Stimulated activated CD4-positive, alpha-beta T cell treated with anti-CD3 and anti-CD28 coated beads, Interleukin-2, amount 100 ng/mL, for 24 hours (primary cell): ENCODE results near the gene AGTPBP1.
"Not testable (repeated sequence)": the region's sequence is repeated elsewhere in the genome, so short reads cannot be mapped to it uniquely, and the experiment has no call there.

Experiments used
- DNase-seq, 2 donors: peaks; one replicate each; pipeline ENCODE4 v3.0.0-alpha.2; 2020

Gene AGTPBP1

GRCh38 chr9:85741875-85742596 lies at the start of gene AGTPBP1:
TSS of gene AGTPBP1 (minus strand) at chr9:85741954. CDS start at chr9:85712533, 29,421 bp downstream.
- peak; percentile 98 to 99 for DNase-seq

- DNase-seq, result not testable (repeated sequence)
These were observed 44.4 kb upstream of the AGTPBP1 start for GRCh38 chr9:85786116-85786515.

- not testable (repeated sequence) for DNase-seq
These were observed 32.1 kb upstream of the AGTPBP1 start for GRCh38 chr9:85773844-85774243.

GRCh38 chr9:85761802-85762201 lies 20.0 kb upstream of the AGTPBP1 start:
- DNase-seq, result not testable (repeated sequence)

- not testable (repeated sequence) for DNase-seq
These were observed 16.0 kb upstream of the AGTPBP1 start for GRCh38 chr9:85757716-85758115.

GRCh38 chr9:85756216-85756615 lies 14.5 kb upstream of the AGTPBP1 start:
- DNase-seq, result not testable (repeated sequence)

GRCh38 chr9:85746309-85746708 lies 4.6 kb upstream of the AGTPBP1 start:
- DNase-seq, result no peak

GRCh38 chr9:85745203-85745602 lies 3.4 kb upstream of the AGTPBP1 start:
- DNase-seq, result no peak

- DNase-seq, result no peak
These were observed 2.7 kb upstream of the AGTPBP1 start for GRCh38 chr9:85744480-85744879.

- DNase-seq, result no peak
These were observed 1.7 kb upstream of the AGTPBP1 start for GRCh38 chr9:85743275-85744128.

GRCh38 chr9:85742597-85742936 lies 813 bp upstream of the AGTPBP1 start:
- DNase-seq, result no peak

GRCh38 chr9:85741095-85741874 lies 469 bp downstream of the AGTPBP1 start:
- peak; percentile 59 to 69 for DNase-seq

- no peak for DNase-seq
These were observed 1.0 kb downstream of the AGTPBP1 start for GRCh38 chr9:85740787-85741094.

- no peak for DNase-seq
These were observed 3.2 kb downstream of the AGTPBP1 start for GRCh38 chr9:85738509-85738908.

GRCh38 chr9:85737671-85738070 lies 4.1 kb downstream of the AGTPBP1 start:
- DNase-seq, result no peak

- DNase-seq, result no peak
These were observed 10.7 kb downstream of the AGTPBP1 start for GRCh38 chr9:85730916-85731630.

- DNase-seq, result no peak
These were observed 11.9 kb downstream of the AGTPBP1 start for GRCh38 chr9:85729882-85730281.

- no peak for DNase-seq
These were observed 14.3 kb downstream of the AGTPBP1 start for GRCh38 chr9:85727500-85727899.

- no peak for DNase-seq
These were observed 15.0 kb downstream of the AGTPBP1 start for GRCh38 chr9:85726737-85727136.

GRCh38 chr9:85723215-85723614 lies 18.5 kb downstream of the AGTPBP1 start:
- DNase-seq, result peak; percentile 38 to 41

GRCh38 chr9:85719411-85719810 lies 22.3 kb downstream of the AGTPBP1 start:
- not testable (repeated sequence) for DNase-seq

GRCh38 chr9:85717818-85718217 lies 23.9 kb downstream of the AGTPBP1 start:
- not testable (repeated sequence) for DNase-seq

GRCh38 chr9:85717220-85717619 lies 24.5 kb downstream of the AGTPBP1 start:
- no peak for DNase-seq
